ENCODE results near the gene XPO6. TPM values are rescaled to one million over a fixed set of nuclear protein-coding genes. Genes with fewer than 3 reads are reported as not detected.
"Not testable (repeated sequence)": the region's sequence is repeated elsewhere in the genome, so short reads cannot be mapped to it uniquely, and the experiment has no call there.

The XPO6 gene
- total RNA-seq, 1 donor from 2014 or later, result 168 TPM

DNA sequence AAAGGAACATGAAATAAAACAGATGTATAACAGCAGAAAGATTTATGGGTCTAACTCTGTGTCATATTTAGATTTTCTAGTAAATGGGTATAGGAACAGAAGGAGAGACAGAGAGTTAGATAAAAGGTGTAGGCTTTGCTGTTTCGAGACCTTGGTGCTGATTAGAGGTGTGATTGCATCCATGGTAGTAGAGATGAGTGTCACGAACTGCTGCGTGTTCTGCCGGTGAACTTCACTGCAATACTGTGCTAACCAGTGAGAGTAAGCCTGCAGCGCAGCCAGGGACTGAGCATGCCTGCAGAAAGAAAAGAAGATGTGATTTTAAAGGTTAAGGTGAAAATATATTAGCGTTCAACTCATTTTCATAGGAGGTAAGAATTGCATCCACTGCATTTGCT lies 94.6 kb downstream of the XPO6 start:
- TF ChIP-seq, protein P1, sequence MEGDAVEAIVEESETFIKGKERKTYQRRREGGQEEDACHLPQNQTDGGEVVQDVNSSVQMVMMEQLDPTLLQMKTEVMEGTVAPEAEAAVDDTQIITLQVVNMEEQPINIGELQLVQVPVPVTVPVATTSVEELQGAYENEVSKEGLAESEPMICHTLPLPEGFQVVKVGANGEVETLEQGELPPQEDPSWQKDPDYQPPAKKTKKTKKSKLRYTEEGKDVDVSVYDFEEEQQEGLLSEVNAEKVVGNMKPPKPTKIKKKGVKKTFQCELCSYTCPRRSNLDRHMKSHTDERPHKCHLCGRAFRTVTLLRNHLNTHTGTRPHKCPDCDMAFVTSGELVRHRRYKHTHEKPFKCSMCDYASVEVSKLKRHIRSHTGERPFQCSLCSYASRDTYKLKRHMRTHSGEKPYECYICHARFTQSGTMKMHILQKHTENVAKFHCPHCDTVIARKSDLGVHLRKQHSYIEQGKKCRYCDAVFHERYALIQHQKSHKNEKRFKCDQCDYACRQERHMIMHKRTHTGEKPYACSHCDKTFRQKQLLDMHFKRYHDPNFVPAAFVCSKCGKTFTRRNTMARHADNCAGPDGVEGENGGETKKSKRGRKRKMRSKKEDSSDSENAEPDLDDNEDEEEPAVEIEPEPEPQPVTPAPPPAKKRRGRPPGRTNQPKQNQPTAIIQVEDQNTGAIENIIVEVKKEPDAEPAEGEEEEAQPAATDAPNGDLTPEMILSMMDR (conservative IDR thresholded peaks at IDR 0.05; ENCODE audit: low read depth, low read length), result no peak
- H3K4me3 ChIP-seq (ENCODE audit: low read depth, low read length), result no peak overlapping the region
- DNase-seq (ENCODE audit: low read depth), result no peak

DNA sequence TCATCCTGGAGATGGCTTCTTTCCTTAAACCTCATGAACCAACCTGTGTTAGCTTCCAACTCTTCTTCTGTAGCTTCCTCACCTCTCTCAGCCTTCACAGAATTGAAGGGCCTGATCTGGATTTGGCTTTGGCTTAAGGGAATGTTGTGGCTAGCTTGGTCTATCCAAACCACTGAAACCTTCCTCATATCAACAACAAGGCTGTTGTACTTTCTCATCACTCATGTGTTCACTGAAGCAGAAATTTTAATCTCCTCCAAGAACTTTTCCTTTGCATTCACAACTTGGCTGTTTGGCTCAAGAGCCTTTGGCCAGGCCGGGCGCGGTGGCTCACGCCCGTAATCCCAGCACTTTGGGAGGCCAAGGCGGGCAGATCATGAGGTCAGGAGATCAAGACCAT lies 95.9 kb downstream of the XPO6 start:
- DNase-seq (ENCODE audit: low read depth); H3K4me3 ChIP-seq (ENCODE audit: low read depth, low read length): not testable (repeated sequence)

DNA sequence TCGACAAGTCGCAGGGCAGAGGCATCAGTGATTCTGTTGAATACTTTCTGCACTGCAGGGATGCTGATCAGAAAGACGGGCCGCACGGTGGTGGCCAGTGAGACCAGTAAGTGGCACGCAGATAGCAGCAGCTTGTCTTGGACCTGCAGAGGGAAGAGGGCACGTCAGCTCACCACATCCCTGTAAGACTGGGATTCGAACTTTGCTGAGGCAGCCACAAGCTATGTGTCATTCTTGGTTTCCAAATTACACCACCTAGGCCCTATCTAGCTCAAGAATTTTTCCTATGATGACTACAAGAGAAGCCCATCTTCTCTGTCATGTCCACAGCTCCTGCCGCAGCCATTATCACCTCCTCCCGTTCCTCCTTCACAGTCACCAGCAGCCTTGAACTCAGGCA lies 98.9 kb downstream of the XPO6 start:
- no peak for DNase-seq (ENCODE audit: low read depth)
- H3K4me3 ChIP-seq (ENCODE audit: low read depth, low read length), result no peak overlapping the region
- TF ChIP-seq, protein P1 (conservative IDR thresholded peaks at IDR 0.05; ENCODE audit: low read depth, low read length), result no peak

DNA sequence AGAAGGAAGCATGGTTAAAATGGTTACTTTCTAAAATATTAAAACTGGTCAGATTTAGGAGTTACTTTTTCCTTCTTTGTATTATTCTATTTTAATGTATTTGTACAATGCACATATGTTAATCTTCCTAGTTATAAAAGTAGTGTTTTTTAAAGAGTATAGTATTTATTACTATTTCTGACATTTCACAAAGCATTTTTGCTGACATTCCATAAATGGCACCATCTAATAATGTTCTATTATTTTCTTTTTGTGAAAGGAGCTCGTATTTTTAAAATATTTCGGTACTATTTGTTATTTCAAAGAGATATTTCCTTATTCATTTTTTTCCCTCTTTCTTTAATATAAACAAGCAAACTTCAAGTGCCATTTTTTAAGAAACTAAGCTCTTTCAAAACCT lies 100.8 kb downstream of the XPO6 start:
- no peak for DNase-seq (ENCODE audit: low read depth)
- TF ChIP-seq, protein P1 (conservative IDR thresholded peaks at IDR 0.05; ENCODE audit: low read depth, low read length), result no peak

DNA sequence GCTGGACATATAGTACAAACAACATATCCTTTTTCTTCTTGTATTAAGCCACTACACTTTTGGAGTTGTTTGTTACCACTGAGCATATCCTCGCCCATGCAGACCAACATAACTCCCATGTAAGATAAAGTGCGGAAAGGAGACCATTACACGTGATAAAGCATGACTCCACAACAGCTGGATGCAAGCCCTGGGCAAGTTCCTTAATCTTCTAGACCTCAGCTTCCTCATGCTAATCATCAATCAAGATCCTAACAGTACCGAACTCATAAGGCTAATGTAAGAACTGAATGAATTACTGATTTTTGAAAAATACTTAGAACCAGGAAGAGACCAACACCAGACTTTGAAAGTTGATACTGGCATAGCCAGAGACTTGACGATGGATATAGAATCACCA lies 101.3 kb downstream of the XPO6 start:
- H3K4me3 ChIP-seq (ENCODE audit: low read depth, low read length), result no peak overlapping the region
- TF ChIP-seq, protein P1 (conservative IDR thresholded peaks at IDR 0.05; ENCODE audit: low read depth, low read length), result no peak
- DNase-seq (ENCODE audit: low read depth), result no peak

More for the DNA sequence above, 100.8 kb downstream of the XPO6 start:
- no peak overlapping the region for H3K4me3 ChIP-seq (ENCODE audit: low read depth, low read length)

DNA sequence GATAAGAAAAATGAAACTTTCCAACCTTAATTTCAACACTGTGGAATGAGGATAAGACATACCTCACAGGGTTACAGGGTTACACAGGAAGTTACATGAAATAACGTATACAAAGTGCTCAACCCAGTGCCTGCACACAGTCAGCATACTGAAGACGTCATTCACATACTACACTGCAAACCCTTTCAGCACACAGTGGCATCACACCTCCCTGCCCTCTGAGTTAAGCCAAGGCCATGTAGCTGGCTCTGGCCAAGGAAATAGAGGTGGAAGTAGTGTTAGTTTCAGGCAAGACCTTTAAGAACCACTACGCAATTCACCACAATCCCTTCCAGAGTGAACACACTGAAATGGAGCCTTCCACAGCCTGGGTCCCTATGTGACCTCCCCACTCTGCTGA lies 101.7 kb downstream of the XPO6 start:
- no peak overlapping the region for H3K4me3 ChIP-seq (ENCODE audit: low read depth, low read length)
- DNase-seq (ENCODE audit: low read depth), result no peak
- TF ChIP-seq, protein P1 (conservative IDR thresholded peaks at IDR 0.05; ENCODE audit: low read depth, low read length), result no peak

DNA sequence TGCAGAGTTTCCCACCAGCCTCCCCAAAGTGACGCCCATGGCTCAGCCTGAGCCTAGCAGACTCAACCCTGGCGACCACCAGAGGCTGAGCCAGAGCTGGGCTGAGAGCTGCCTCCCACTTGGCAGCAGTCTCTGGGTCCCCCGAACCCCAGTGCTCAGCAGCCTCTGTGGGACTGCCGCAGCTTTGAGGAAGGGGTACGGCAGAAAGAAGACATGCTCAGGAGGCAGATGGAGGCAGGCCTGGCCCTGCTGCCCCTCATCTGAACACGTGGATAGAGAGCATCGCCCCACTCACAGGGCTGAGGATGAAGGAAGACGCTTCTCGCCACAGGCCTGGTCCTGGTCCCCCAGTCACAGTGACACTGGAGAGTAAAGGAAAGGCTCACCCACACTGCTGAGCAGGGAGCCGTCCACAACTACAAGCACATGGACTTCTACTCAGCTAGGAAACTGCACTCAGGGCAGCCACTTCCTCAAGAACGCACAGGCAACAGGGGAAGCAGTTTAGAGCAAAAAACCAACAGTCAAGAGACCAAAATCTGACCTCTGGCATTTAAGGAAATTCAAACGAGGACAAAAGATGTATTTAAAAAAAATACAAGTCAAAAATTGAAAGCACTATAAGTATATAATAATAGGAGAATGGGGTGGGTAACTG lies 103.0 kb downstream of the XPO6 start:
- TF ChIP-seq, protein P1 (conservative IDR thresholded peaks at IDR 0.05; ENCODE audit: low read depth, low read length), result no peak
- no peak overlapping the region for H3K4me3 ChIP-seq (ENCODE audit: low read depth, low read length)
- no peak for DNase-seq (ENCODE audit: low read depth)
